OCI-LY7 (cell line): ENCODE results near the gene CBFA2T3.

Experiments used
- EZH2phosphoT487 ChIP-seq: fragments of 200-600 bp; sonication (generic); IDR thresholded peaks from 2 replicates; pipeline ENCODE4 v1.6.1; 2018; ENCODE audit warnings: low read depth, borderline replicate concordance, mild to moderate bottlenecking, mixed run types, antibody characterized with exemption, low read length, moderate library complexity, mixed read lengths
- TF ChIP-seq, protein P1 (sequence below): fragments of 200-600 bp; sonication (generic); conservative IDR thresholded peaks from 2 replicates; pipeline ENCODE4 v1.5.1; 2014; ENCODE audit warnings: mild to moderate bottlenecking, antibody characterized with exemption, low read length, moderate library complexity, mixed read lengths

DNA sequence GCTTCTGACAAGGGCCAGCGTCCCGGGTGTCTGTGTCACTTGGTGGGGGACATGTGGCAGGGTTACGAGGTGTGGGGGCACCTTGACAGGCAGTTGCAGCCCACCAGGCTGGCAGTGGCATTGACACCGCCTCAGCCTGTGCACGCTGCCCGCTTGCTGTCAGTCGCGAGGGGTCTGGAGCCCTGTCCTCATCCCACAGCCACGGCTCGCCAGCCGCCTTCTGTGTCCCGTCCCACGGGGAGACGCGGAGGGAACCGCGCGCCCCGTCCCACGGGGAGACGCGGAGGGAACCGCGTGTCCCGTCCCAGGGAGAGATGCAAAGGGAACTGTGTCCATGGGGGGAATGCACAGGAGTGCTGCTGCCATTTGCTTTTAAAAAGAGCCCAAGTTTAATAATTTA is 114.0 kb downstream of the CBFA2T3 start:
- TF ChIP-seq, protein P1, sequence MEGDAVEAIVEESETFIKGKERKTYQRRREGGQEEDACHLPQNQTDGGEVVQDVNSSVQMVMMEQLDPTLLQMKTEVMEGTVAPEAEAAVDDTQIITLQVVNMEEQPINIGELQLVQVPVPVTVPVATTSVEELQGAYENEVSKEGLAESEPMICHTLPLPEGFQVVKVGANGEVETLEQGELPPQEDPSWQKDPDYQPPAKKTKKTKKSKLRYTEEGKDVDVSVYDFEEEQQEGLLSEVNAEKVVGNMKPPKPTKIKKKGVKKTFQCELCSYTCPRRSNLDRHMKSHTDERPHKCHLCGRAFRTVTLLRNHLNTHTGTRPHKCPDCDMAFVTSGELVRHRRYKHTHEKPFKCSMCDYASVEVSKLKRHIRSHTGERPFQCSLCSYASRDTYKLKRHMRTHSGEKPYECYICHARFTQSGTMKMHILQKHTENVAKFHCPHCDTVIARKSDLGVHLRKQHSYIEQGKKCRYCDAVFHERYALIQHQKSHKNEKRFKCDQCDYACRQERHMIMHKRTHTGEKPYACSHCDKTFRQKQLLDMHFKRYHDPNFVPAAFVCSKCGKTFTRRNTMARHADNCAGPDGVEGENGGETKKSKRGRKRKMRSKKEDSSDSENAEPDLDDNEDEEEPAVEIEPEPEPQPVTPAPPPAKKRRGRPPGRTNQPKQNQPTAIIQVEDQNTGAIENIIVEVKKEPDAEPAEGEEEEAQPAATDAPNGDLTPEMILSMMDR: no peak
- no peak for TF ChIP-seq EZH2phosphoT487
